Fibroblast of skin of right biceps (primary cell): ENCODE measurements around the gene NAA60.
"Not testable (repeated sequence)": the region's sequence is repeated elsewhere in the genome, so short reads cannot be mapped to it uniquely, and the experiment has no call there.

Experiments
- DNase-seq: peaks from one replicate; pipeline ENCODE4 v3.0.0-alpha.2; 2013

The NAA60 gene

DNA sequence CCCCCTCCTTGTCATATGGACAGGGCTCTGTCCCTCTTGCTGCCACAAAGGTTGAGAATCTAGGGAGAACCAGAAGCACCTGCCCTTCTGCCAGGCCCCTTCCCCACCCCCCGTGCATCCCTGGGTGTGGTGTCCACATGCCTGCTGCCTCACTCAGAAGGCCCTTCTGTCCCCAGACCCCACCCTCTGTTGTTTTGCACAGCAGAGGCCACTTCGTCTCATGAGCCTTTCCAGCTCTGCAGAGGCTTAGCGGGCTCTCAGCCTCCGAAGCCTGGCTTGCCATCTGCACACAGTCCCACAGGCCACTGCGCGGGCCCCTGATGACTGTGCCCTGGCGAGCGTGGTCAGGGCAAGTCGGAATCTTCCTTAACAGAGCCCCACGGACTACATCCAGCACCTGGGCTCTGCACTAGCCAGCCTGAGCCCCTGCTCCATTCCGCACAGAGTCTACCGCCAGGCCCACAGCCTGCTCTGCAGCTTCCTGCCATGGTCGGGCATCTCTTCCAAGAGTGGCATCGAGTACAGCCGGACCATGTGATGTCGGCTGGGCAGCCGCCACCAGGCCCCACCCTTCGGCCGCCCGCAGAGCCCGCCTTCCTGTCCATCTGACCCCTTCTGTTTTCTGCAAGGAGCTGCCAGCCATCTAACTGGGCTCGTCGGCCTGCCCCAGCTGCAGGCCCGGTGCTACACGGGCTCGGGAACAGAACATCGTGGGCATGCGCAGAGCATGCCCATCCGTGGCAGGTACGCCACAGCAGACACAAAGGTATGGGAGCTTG, 41.0 kb downstream of the NAA60 start:
- no peak for DNase-seq

DNA sequence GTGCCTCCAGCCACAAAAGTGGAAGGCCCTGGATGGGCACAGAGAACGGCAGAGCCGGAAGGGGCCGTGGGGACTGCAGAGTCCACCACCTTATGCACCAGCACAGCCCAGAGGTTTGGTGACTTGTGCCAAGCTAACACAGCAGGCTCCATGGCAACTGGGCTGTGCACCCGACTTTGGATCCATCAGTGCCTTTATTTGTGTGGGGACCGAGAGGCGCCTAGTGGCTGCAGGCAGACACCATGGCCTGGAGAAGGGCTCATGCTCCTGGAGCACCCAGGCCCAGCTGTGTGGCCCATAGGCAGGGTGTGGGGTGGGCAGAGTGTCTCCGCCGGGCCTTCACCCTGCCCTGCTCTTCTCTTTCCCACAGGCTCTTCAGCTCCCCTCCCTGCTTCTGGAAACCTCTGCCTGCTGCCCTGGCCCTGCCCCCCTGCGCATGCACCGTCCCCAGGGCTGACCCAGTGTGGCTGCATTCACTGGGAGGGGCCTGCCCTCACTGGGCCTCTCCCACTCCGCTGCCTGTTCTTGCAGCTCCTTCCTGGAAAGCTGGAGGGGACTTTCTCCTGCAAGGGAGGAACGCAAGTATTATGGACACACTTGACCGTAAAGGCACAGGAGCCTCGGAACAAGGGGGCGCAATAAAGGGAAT, 41.7 kb downstream of the NAA60 start:
- DNase-seq, result no peak

DNA sequence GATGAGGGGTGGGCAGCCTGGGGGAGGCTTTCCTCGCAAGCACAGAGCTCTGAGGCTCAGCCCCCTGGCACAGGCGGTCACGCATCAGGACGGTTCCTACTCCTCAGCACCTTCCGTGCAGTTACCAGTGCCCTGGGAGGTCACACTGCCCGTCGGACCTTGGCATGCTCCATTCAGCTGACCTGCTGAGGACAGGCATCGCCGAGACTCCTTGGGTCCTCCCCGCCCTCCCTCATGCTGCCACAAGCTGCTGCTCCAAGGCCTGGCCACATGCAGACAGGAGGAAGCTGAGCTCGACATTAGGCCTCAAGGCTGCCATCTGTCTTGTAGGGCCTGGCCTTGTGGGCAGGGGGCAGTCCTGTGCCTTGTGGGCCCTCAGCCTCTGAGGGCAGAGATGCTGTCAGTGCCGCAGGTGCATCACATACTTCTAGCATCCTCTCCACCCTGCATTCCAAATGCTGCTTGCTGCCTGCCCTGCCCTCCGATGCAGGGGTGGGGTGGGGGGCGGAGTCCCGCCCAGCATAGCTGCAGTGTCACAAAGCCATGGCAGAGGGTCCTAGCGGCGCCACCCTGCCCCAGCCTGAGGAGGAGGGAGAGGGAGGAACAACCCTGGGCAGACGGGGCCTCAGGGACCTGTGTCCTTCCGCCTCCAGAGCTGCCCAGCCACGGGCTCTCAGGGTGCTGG, 42.5 kb downstream of the NAA60 start:
- no peak for DNase-seq

DNA sequence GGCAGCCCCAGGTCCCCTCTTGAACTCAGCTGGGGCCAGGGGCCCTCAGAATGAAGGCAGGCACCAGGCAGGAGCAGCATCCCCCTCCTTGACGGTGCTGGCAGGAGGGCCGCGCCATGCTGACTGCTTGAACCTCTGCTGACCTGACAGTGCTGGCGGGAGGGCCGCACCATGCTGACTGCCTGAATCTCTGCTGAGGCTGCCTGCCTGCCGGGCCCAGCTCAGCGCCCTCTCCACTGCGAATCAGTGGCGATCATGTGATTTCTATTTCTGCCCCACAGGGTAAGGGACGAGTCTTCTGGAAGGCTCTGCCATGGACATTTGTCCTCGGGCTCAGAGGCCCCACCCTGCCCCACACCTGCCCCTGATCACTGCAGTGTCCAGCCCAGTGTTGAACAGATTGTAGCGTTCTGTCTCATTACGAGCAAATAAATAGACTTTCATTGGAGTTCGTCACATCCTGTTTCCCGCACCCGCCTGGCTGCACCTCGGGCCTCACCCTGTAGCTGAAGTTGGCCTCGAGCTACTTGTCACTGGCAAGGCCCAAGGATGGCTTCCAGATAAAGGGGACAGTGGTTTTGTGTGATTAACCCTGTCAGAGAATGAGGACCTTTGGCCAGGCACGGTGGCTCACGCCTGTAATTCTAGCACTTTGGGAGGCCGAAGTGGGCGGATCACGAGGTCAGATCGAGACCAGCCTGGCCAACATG, 43.2 kb downstream of the NAA60 start:
- DNase-seq, result no peak

DNA sequence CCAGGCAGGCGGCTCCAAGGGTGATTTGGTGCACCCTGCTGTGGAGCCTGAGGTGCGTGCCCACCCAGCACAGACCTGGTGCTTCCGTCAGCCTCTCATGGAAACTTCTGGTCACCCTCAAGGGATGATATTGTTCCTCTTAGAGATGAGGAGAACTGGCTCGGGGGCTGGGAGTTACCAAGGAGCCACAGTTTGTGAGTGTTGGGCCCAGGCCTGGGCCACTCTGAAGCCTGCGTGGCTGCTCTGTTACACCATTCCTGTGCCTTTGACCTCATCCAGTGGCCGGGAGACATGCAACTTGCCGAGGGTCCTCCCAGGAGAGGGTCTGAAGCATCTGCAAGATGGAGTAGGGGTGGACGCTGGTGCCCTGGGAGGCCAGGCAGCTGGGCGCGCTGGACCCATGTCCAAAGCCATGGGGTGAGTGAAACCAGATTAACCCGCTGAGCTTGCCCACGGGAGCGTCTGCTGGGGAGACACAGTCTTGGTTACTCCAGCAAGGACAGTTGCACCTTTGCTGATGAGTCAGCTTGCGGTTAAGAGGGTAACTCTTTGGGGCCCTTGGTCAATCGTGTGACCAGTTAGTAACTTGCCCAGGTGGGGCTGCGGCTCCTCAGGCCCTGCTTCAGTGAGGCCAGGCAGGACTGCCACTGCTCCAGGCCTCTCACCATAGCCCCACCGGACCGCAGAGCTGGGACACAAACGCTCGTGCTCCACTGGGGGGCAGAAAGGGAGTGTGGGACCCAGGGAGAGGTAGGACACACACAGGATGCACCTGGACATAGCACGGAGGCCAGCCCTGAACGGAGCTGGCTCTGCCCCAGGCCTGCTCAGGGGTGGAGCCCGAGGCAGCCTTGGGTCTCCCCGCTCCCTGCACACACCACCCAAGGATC, 44.3 kb downstream of the NAA60 start:
- no peak for DNase-seq

DNA sequence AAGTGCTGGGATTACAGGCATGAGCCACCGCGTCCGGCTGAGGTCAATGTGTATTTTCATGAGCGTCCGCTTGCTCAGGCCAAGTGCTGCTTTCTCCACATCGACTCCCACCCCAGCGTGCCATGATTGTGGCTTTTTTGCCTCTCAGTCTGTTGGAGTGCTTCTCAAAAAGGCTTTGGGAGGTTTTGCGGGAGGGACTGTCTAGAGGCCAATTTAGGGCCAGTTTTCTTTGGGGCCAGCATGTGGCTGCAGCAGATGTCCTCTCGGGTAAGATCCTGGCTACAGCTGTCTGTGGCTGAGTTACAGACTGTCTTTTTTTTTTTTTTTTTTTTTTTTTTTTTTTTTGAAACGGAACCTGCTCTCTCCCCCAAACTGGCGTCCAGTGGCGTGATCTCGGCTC, 45.3 kb downstream of the NAA60 start:
- no peak for DNase-seq

DNA sequence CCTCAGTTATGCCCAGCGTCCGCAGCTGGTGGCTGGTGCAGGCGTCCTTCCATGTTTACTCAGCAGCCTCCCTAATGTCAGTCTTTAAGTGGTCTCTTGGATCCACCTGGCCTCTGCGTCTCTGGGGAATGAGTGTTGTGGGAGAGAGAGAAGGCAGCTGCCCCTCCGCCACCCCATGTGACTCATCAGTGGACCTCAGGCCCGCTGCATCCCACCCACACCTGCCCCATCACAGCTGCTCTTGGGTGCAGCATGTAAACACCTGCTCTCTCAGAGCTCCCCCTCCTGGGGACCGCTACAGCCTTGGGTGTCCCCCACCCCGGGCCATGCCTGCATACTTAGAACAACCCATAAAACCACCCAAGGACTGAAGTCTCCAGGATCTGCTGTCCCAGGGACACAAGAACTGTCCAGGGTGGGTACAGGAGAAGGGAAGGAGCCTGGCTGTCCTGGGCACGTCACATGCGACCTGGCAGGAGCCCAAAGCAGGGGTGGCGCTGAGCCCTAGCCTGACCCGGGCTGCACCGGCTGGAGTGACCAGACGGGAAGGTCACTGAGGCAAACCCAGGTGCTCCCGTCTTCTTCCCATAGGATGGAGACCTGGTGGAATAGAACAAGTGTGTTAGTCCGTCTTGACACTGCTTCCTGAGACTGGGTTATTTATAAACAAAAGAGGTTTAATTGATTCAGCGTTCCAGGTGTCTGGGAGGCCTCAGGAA, 47.6 kb downstream of the NAA60 start:
- DNase-seq, result no peak

DNA sequence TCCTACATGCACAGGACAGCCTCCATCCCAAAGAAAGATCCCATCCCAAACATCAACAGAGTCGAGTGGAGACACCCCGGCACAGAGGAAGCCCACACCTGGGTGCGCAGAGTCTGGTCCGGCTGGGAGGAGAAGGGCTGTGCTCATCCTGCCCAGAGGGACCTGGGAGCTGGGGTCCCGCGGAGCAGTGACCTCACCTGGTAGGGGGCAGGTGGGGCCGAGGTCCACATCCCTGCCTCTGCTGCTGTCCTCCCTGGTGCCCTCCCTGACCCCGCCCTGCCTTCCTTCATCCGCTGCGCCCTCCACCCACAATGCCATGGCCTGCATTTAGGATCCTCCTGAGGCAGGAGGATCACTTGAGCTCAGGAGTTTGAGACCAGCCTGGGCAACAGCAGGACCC, 48.9 kb downstream of the NAA60 start:
- no peak for DNase-seq

DNA sequence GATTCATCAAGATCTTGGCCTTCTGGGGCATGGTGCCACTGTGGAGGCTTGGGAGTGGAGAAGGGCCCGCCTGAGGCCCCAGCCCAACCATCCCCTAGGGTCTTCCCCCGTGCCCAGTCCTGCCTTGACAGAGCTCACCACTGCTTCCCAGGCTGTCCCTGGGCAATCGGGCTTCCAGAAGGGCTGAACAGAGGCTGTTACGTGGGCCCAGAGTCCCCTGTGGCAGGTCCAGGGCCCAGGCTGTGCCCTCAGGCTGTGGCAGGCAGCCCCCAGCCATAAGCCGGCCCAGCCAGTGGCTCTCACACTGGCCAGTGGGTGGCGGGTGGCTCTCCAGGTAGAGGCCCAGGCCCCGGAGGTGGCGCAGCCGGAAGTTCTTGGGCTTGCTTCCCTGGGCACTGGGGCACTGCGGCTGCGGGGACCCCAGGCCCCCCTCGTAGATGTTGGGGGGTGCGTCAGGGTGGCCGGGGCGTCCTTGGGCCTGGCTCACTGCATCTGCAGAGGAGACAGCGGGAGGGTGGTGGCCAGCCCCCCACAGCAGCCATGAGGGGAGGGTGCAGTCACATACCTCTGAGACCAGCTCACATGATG, 51.0 kb downstream of the NAA60 start:
- no peak for DNase-seq

DNA sequence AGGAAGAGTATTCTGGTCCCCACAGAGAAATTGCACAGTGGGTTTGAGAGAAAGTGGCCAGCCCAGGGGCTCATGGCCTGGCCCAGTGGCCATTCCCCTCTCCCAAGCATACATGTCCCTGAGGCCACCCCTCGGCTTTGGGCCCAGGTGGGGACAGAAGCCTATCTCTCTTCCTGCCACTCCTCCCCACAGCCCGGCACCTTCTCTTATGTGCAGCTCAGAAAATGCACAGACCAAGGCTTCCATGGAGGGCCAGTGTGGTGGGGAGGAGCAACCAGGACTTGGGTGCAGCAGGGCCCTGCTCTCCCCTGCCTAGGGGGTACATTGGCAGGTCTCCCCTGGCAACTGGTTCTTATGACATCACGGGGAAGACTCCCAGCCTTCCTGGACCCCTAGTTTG, 51.7 kb downstream of the NAA60 start, which contains the start of gene C16orf90:
TSS of gene C16orf90 (minus strand) at position 314 of the 400 bp plus-strand sequence. CDS start at position 246, 68 bp downstream.
- no peak for DNase-seq

DNA sequence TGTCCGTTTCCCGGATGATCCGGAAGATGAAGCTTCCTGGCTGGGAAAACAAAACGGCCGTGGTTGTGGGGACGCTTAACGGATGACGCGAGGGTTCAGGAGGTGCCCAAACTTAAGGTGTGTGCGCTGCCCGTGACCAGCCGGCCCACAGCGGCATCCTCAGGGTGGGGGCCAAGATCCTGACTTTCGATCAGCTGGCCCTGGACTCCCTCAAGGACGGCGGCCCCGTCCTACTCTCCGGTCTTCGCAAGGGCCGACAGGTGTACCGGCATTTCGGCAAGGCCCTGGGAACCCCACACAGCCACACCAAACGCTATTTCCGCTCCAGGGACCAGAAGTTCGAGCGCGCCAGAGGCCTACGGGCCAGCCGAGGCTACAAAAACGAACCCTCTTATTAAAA, 52.9 kb downstream of the NAA60 start:
- DNase-seq, result no peak

DNA sequence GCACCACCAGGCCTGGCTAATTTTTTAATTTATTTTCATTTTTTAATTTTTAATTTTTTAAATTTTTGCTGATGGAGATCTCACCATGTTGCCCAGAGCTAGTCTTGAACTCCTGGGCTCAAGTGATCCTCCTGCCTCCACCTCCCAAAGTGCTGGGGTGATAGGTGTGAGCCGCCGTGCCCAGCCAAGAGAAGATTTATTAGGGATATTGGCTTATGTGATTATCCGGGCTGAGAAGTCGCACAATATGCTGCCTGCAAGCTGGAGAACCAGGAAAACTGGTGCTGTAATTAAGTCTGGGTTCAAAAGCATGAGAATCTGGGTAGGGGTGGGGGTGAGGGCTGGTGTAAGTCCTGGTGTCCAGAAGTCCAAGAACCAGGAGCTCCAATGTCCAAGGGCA, 54.3 kb downstream of the NAA60 start:
- DNase-seq, result no peak

DNA sequence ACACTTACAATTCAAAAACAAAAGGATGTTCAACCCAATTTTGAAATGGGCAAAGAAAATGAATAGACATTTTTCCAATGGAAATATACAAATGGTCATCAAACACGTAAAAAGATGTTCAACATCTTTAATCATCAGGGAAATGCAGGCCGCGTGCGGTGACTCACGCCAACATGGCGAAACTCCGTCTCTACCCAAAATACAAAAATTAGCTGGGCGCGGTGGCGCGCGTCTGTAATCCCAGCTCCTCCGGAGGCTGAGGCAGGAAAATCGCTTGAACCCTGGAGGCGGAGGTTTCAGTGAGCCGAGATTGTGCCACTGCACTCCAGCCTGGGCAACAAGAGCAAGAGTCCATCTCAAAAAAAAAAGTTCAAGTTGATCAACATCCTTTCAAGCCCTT, 55.5 kb downstream of the NAA60 start:
- DNase-seq, result no peak

DNA sequence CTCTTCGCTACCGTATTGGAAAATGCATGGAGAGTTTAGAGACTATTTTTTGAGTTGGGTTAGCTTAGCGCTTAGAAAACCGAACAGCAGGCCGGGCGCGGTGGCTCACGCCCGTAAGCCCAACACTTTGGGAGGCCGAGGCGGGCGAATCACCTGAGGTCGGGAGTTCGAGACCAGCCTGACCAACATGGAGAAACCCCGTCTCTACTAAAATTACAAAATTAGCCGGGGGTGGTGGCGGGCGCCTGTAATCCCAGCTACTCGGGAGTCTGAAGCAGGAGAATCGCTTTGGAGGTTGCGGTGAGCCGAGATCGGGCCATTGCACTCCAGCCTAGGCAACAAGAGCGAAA, 57.9 kb downstream of the NAA60 start:
- DNase-seq, result not testable (repeated sequence)

DNA sequence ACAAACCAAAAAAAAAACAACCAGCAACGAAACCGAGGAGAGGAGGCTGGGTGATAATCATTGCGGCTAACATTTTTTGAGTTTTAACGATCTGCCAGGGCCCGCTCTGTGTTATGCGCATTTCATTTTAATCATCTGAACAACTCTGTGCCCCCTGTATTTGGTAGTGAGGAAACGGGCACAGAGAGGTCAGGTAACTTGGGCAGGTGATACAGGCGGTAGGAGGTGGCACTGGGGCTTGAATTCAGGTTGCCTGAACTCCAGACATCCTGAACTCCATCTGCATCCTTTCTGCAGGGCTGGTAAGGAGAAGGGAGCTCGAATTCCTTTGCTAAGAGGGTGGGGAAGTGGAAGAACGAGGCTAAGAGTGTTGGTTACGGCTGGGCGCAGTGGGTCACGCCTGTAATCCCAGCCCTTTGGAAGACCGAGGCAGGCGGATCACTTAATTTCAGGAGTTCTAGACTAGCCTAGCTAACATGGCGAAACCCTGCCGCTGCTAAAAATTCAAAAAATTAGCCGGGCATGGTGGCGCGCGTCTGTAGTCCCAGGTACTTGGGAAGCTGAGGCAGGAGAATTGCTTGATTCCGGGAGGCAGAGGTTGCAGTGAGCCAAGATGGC, 58.4 kb downstream of the NAA60 start:
- DNase-seq, result no peak

DNA sequence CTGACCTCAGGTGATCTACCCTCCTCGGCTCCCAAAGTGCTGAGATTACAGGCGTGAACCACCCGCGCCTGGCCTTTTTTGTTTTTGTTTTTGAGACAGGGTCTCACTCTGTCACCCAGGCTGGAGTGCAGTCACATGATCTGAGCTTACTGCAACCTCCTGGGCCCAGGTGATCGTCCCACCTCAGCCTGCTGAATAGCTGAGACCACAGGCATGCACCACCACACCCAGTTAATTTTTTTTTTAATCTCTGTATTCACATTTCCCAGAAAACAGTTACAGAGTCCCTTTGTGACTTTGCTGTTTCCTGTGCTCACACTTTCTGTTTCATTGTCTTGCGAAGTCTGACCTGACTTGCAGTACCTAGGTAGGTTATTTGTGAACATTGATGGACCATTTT, 60.0 kb downstream of the NAA60 start:
- DNase-seq, result no peak

DNA sequence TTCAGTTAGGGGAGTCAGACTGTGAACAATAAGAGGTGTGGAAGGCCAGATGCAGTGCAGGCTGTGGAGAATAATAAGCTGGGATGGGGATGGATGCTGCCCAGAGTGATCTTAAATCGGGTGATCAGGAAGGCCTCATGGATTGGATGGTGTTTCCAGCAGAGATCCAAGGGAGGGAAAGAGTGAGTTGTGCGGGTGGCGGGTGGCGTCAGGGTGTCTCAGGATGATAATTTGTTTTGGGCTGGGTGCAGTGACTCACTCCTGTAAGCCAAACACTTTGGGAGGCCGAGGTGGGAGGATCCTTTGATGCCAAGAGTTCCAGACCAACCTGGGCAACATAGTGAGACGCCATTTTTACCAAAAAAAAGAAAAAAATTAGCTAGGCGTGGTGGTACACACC, 65.3 kb downstream of the NAA60 start:
- DNase-seq, result no peak

DNA sequence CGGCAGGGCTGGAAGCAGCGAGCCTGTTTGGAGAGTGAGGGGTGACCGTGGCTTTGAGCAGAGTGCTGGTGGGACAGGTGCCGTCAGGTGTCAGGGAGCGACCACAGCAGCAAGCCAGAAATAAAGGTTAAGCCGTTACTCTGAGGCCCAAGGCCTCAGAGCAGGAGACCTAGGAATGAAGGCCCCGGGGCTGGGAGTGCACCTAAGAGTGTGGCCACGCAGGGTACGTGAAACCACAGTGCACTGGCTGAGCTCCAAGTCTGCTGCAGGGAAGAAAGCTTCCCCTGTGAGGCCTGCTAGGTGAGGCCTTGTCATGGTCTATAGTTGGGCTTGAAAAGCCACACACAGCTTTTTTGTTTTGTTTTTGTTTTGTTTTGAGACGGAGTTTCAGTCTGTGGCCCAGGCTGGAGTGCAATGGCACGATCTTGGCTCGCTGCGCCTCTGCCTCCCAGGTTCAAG, 66.0 kb downstream of the NAA60 start:
- no peak for DNase-seq

DNA sequence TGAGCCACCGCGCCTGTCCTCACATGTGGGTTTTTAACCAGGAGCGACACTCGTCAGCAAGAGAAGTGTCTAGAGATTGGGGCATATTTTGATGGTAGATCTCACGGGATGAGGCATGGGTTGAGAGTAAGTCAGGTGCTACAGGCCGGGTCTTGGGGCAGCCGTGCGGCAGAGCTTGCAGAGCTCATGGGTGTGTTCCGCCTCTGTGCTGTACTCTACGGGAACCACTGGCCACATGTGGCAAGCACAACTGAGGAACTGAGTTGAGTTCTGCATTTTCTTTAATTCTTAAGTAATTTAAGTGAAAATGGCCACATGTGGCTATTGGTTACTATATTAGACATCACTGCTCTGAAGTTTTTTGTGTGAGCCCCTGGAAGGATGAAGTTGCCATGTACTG, 66.9 kb downstream of the NAA60 start:
- no peak for DNase-seq

DNA sequence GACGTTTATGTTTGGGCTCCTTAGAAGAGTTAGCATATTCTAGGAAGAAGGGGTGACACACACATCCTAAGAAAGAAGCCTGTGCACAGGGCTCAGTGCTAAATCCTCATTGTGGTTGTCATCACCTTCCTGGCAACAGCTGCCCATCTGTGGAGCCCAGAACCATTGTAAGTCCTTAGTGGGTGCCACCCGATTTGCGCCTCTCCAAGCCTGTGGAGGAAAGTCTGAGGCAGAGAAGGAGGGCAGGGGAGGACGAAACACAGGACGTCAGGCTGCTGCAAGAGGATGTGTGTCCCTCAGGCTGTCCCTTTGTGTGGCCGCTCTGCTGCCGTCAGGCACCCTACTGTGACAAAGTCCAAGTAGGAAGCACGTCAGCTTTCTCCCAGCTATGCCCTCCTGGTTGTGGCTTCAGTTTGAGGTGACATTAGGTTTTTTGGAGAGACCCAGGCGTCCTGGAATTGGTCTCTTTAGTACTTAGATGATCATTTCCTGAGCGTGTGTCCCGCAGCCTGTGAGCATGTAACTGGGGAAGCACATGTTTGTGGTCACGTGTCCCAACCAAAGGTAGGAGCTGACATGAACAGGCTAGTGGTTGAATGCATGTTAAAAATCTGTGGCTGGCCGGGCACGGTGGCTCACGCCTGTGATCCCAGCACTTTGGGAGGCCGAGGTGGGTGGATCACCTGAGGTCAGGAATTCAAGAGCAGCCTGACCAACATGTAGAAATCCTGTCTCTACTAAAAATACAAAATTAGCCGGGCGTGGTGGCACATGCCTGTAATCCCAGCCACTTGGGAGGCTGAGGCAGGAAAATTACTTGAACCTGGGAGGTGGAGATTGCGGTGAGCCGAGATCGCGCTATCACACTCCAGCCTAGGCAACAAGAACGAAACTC, 68.1 kb downstream of the NAA60 start:
- DNase-seq, result no peak
